Thyroid gland (tissue), 4 donors: ENCODE data around the gene ABLIM1.

Experiments
- POLR2A ChIP-seq, 2 donors: fragments of 450-650 bp; IDR thresholded peaks; one replicate each; pipeline ENCODE4 v1.6.1; 2017; ENCODE audit warnings: antibody characterized with exemption in 2 of 2, mild to moderate bottlenecking in 2 of 2, moderate library complexity in 1 of 2
- TF ChIP-seq, protein P1 (sequence below), 6 experiments: fragments of 200-600 bp in 3 of 6; fragments of 450-650 bp in 3 of 6; sonication (generic) in 3 of 6; IDR thresholded peaks; one replicate each; pipeline ENCODE4 v1.5.1; 2016 to 2019; ENCODE audit warnings: antibody characterized with exemption in 6 of 6, mild to moderate bottlenecking in 2 of 6, inconsistent platforms in 1 of 6, moderate library complexity in 1 of 6

GRCh38 chr10:114638821-114639625 is 19.1 kb downstream of the ABLIM1 start:
- TF ChIP-seq, protein P1, sequence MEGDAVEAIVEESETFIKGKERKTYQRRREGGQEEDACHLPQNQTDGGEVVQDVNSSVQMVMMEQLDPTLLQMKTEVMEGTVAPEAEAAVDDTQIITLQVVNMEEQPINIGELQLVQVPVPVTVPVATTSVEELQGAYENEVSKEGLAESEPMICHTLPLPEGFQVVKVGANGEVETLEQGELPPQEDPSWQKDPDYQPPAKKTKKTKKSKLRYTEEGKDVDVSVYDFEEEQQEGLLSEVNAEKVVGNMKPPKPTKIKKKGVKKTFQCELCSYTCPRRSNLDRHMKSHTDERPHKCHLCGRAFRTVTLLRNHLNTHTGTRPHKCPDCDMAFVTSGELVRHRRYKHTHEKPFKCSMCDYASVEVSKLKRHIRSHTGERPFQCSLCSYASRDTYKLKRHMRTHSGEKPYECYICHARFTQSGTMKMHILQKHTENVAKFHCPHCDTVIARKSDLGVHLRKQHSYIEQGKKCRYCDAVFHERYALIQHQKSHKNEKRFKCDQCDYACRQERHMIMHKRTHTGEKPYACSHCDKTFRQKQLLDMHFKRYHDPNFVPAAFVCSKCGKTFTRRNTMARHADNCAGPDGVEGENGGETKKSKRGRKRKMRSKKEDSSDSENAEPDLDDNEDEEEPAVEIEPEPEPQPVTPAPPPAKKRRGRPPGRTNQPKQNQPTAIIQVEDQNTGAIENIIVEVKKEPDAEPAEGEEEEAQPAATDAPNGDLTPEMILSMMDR (IDR thresholded peaks at IDR 0.05) = no peak
- no peak for TF ChIP-seq POLR2A (IDR thresholded peaks at IDR 0.05)
